ENCODE results near the gene SOX21.
A peak's percentile ranks its signal among the peaks of the same experiment; 100 is the strongest.

Gene SOX21

DNA sequence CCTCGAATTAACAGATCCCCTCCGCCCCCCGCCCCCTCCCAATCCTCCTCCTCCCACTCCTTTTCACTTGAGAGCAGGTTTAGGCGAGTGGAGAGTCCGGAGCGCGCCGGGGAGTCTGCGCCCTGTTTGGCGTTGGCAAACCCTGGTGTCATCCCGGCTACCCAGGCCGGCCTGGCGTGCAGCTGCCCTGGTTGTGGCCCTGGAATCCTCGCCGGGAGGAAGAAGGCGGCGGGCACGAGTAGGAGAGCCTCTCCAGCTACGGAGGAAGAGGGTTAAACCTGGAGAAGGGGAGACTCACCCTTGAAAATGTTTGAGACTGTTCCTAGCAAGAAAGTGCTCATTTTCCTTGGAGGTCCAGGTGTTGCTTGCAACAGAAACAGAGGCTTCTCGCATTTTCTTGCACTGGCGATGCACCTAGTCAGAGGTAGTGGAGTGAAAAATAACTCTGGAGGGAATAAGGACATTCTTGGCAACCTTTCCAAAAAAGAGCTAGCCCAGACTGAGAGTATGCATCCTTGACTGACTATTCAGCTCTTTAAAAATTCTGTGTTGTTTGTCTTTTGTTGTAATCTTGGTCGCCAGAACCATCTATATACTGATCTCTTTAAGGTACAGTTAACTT lies 1.3 kb upstream of the SOX21 start:
- DNase-seq (ENCODE audit: low spot score), result no peak
- in situ Hi-C loops (cut with MboI; ENCODE audit: low pct_unique_long_range_greater_than_20kb, low sequenced_read_pairs, unreplicated experiment), result no loop called here
- TF ChIP-seq, protein P1, sequence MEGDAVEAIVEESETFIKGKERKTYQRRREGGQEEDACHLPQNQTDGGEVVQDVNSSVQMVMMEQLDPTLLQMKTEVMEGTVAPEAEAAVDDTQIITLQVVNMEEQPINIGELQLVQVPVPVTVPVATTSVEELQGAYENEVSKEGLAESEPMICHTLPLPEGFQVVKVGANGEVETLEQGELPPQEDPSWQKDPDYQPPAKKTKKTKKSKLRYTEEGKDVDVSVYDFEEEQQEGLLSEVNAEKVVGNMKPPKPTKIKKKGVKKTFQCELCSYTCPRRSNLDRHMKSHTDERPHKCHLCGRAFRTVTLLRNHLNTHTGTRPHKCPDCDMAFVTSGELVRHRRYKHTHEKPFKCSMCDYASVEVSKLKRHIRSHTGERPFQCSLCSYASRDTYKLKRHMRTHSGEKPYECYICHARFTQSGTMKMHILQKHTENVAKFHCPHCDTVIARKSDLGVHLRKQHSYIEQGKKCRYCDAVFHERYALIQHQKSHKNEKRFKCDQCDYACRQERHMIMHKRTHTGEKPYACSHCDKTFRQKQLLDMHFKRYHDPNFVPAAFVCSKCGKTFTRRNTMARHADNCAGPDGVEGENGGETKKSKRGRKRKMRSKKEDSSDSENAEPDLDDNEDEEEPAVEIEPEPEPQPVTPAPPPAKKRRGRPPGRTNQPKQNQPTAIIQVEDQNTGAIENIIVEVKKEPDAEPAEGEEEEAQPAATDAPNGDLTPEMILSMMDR (IDR thresholded peaks at IDR 0.05; ENCODE audit: extremely low read depth, insufficient read depth, missing control alignments), result no peak

DNA sequence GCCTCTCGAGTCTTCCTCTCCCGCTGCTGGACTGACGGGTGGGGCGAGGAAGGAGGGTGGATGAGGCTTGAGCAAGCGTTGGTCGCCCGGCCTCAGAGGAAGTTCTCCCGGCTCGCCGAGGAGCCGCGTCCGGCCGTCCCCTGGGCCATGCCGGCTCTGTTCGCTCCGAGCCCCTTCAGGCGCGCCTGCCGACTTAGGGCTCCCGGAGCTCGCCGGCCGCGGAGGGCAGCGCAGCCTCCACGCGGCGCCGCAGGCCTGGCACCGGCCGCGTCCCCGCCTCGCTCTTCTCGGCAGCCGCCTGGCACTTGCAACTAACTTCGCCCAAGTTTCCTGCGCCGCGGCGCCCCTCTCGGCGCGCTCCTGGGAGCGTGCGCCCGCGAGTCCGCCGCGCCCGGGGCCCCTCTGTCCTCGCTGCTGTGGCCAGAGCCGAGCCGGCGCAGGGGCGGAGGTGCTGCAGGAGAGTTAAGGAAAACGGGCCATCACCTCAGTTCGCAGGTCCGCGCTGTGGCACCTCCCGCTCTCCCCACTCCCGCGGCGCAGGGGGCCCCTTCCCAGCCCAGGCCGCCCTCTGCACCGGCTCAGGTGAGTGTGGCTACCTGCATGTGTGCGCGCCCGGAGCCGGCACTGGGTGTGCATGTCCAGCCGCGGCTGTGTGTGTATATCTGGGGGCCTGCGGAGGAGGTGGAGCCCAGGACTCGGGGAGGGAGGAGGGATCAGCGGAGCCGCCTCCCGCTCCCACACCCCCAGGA lies 641 bp upstream of the SOX21 start:
- in situ Hi-C loops (cut with MboI; ENCODE audit: low pct_unique_long_range_greater_than_20kb, low sequenced_read_pairs, unreplicated experiment), result no loop called here
- TF ChIP-seq, protein P1 (IDR thresholded peaks at IDR 0.05; ENCODE audit: extremely low read depth, insufficient read depth, missing control alignments), result no peak
- peak; percentile 56 for DNase-seq (ENCODE audit: low spot score)

DNA sequence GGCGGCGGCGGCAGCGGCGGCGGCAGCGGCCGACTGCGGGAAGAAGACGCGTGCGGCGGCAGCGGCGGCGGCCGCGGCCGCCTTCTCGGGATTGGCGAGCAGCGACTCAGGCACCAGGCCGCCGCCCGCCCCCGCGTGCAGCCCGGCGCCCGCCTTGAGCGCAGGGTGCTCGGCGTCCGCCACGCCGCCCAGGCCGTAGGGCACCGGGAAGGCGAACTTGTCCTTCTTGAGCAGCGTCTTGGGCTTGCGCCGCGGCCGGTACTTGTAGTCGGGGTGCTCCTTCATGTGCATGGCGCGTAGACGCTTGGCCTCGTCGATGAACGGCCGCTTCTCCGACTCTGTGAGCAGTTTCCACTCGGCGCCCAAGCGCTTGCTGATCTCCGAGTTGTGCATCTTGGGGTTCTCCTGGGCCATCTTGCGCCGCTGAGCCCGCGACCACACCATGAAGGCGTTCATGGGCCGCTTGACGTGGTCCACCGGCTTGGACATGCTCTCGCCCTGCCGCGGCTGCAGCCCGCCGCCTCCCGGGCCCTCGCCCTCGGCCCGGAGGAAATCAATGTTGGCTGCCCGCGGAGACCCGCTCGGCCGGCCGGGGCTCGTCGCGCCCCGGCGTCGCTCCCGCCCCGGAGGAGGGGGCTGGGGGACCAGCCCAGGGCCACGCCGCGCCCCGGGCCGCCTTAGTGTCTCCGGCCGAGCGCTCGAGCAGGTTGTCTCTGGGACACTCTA lies 621 bp downstream of the SOX21 start:
- peak; percentile 55 for DNase-seq (ENCODE audit: low spot score)
- TF ChIP-seq, protein P1 (IDR thresholded peaks at IDR 0.05; ENCODE audit: extremely low read depth, insufficient read depth, missing control alignments), result no peak
- in situ Hi-C loops (cut with MboI; ENCODE audit: low pct_unique_long_range_greater_than_20kb, low sequenced_read_pairs, unreplicated experiment), result no loop called here

DNA sequence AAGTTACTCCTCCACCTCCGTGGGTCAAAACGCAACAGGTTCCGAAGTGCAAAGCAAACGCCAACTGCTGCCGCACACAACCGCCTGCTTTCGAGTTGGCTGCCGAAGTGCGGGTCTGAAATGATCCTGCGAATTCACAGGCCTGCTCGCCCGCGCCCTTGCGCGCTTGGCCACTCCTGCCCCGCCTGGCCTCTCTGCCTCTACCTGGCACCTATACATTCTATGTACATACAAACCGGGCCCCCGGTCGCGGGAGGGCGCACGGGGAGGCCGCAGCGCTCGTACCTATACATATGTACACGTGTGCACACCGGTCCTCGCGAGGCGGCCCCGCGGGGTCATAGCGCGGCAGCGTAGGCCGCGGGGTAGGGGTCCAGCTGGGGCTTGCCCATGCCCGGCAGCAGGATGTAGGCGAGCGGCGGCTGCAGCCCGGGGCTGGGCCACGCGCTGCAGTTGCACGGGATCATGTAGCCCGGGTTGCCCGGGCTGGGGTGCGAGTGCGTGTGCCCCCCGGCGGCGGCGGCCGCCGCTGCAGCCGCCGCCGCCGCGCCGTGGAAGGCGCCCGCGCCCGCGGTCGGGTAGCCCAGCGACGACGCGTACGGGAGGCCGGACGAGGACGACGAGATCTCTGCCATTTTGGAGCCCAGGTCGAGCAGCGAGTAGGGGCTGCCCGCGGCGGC lies 1.3 kb downstream of the SOX21 start:
- peak; percentile 66 for DNase-seq (ENCODE audit: low spot score)
- in situ Hi-C loops (cut with MboI; ENCODE audit: low pct_unique_long_range_greater_than_20kb, low sequenced_read_pairs, unreplicated experiment), result no loop called here
- TF ChIP-seq, protein P1 (IDR thresholded peaks at IDR 0.05; ENCODE audit: extremely low read depth, insufficient read depth, missing control alignments), result peak; percentile 21

GRCh38 chr13:94710065-94710781 lies 2.1 kb downstream of the SOX21 start:
- in situ Hi-C loops (cut with MboI; ENCODE audit: low pct_unique_long_range_greater_than_20kb, low sequenced_read_pairs, unreplicated experiment), result no loop called here
- DNase-seq (ENCODE audit: low spot score), result peak; percentile 48
- TF ChIP-seq, protein P1 (IDR thresholded peaks at IDR 0.05; ENCODE audit: extremely low read depth, insufficient read depth, missing control alignments), result no peak

Data from GM13977 (cell line).